GM21737 (cell line): ENCODE results near the gene CHMP2B.
A peak's percentile ranks its signal among the peaks of the same experiment; 100 is the strongest.

Experiments used
- ATAC-seq: cut with Tn5 transposase; IDR thresholded peaks from one replicate; pipeline ENCODE4 v1.9.1; 2021; ENCODE audit warnings: mild to moderate bottlenecking, moderate library complexity; ENCODE audit not compliant: unreplicated experiment

CHMP2B gene

GRCh38 chr3:87227104-87227834, at the start of gene CHMP2B:
Gene CHMP2B (plus strand): TSS chr3:87227309. CDS start chr3:87227523, 214 bp downstream.
- peak; percentile 97 for ATAC-seq

DNA sequence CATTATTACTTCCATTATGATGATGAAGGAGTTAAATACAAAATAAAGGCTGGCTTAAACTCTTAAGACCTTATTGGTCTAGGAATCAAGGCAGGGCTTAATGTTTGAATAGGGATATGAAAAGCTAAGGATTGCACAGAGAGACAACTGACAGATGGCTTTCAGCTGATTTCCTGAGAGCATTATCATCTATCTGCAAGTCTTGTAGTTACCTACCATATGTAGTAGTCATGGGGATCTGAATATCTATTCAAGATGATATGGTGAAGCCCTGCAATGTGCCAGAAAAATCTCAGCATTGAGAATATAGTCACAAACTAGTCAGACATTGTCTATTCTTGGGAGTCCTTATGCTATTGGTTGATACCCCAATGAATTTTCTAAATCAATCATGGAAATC, 47.5 kb upstream of the CHMP2B start:
- ATAC-seq: no peak

DNA sequence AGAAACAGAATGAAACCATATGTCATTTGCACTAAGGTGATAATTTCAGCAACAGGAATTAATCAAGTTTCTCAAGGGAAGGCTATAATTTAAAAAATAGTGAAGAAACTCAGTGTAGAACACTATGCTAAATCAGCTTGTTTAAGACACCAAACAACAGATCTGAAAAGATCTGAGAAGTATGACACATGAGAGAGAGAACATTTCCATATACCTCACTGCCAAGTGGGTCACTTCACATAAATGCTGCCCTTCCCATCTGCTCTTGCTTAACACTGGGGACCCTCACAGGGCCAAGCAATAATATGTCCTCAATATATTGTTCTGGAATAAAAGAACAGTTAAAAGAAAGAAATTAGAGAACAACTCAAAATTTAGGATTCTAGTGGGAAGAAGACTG, 45.6 kb upstream of the CHMP2B start:
- ATAC-seq: no peak

- ATAC-seq: no peak
These were observed 45.1 kb upstream of the CHMP2B start for GRCh38 chr3:87182023-87182422.

GRCh38 chr3:87186608-87187159, 40.4 kb upstream of the CHMP2B start:
- ATAC-seq: no peak

GRCh38 chr3:87191175-87191574, 35.9 kb upstream of the CHMP2B start:
- no peak for ATAC-seq

DNA sequence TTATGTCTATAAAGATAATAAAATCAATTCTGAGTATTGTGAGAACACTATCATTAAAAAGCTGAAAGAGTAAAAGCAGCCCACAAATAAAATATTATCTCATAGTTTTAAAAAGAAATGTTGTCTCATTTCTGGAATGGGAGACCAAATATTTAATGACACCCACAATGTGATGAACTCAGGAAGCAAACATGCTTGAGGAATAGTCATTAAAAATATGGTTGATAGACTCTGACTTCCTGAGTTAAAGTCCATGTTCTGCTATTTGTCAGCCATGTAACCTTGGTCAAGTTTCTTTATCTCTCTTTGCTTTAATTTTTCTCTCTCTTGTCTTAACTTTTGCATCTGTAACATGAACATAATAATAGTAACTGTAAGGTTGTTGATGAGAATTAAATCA, 35.5 kb upstream of the CHMP2B start:
- no peak for ATAC-seq

- ATAC-seq: no peak
These were observed 30.2 kb upstream of the CHMP2B start for GRCh38 chr3:87196879-87197278.

GRCh38 chr3:87197531-87197930, 29.6 kb upstream of the CHMP2B start:
- ATAC-seq: no peak

DNA sequence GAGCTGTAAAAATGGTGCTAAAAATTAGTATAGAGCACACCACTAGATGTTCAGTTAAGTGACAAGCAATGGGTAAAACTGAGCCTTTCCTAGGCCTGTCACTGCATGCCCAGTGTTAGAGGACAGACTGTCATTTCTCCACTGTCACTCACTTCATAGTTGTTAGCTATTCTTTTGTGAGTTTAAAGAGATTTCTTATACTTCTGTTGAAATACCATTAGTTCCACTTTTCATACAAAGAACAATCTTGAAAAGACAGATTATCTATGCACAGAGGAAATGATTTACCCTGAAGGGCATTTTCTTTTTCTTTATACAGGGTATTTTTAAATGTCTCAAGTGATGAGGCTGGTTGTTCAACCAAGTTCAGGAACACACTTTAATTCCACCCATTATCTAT, 28.3 kb upstream of the CHMP2B start:
- no peak for ATAC-seq

GRCh38 chr3:87199628-87200027, 27.5 kb upstream of the CHMP2B start:
- no peak for ATAC-seq

DNA sequence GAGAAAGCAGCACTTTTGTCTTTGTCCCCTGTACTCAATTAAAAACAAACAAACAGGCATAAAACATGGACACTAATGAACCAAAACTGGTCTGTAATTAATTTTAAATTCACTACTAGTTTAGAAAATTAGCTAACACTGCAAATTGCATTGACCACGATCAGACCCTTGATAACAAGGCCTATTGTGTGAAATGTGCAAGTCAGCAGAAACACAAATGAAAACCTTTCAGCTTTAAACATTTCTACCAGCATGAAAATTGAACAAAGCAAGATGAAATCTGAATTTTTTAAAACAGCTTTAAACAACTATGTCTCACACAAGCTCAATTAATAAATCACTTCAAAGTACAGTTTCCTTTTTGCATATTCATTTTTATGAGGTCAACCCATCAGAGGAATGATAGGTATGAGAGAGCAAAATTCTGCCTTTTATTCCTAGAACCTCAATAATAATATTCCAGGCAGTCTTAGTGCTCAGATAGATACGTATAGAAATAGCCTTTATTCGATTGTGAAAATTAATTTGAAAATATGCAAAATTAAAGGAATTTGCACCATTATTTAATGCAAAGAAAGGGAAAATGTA, 27.0 kb upstream of the CHMP2B start:
- ATAC-seq: no peak

GRCh38 chr3:87201727-87202126, 25.4 kb upstream of the CHMP2B start:
- ATAC-seq: no peak

GRCh38 chr3:87203809-87204208, 23.3 kb upstream of the CHMP2B start:
- ATAC-seq: no peak

DNA sequence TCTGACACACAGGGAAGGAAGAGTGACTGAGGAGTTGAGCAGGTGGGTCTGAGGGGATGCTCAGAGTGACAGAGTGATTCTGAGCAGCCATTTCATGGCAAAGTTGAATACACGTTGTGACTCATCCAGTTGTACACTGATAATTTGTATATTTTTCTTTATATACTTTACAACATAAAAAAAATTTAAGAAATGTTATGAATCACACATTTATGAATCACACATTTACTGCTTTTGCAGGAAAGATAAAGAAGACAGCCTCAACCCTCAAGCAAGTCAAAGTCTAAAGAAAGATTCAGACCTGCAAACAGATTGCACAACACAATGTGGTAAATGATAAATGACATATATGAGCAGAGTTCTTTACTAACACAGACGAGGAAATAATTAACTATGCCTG, 21.0 kb upstream of the CHMP2B start:
- ATAC-seq: no peak

DNA sequence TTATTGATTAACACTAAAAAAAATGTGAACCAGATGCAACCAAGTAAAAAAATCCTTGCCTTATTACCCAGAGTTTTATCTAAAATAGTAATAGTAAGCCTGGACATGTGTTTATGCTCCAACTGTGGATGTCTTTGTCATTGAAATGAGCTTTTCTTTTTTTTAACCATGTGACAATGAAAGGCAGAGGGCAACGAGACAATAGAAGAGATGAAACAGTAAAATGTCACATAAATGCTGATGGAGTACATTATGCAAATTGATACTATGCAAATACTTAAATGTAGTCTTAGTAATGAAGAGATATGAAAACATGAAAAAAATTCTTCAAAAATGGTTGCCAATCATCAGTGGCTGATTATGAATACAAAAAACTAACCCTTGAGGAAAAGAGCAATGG, 20.5 kb upstream of the CHMP2B start:
- no peak for ATAC-seq

- no peak for ATAC-seq
These were observed 19.6 kb upstream of the CHMP2B start for GRCh38 chr3:87207460-87207859.

GRCh38 chr3:87209111-87209510, 18.0 kb upstream of the CHMP2B start:
- ATAC-seq: no peak

GRCh38 chr3:87218560-87218959, 8.5 kb upstream of the CHMP2B start:
- ATAC-seq: no peak

- no peak for ATAC-seq
These were observed 7.5 kb upstream of the CHMP2B start for GRCh38 chr3:87219611-87220010.

GRCh38 chr3:87225659-87226058, 1.4 kb upstream of the CHMP2B start:
- ATAC-seq: no peak

DNA sequence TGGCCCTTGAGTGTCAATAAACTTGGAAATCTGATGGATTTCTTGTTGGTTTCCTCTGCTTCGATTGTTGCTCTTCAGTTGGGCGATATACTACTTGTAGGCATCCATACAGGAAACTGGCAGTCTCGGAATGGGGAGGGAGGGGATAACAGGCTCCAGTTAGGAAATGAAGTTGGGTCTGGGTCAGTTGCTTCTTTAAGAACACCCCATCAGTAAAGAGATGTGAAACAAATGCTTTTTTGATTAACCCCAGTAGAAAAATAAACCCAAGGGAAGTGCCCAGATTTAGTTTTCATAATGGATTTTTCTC, 681 bp downstream of the CHMP2B start:
- peak; percentile 0 for ATAC-seq

GRCh38 chr3:87228316-87228715, 1.2 kb downstream of the CHMP2B start:
- no peak for ATAC-seq
